ENCODE results near the gene ISY1.

ISY1 gene

GRCh38 chr3:129104051-129104450, 56.8 kb downstream of the ISY1 start:
- no peak overlapping the region for H2BK120ac ChIP-seq (ENCODE audit: insufficient read depth, low read length, poor library complexity)
- no peak overlapping the region for H4K8ac ChIP-seq (ENCODE audit: low read depth, low read length)
- no peaks in the 10 kb centered on the region for H3K4me1 ChIP-seq (ENCODE audit: control insufficient read depth in 1 of 2, insufficient read depth in 2 of 2, low read length in 2 of 2)
- no peaks in the 10 kb centered on the region for H3K79me1 ChIP-seq (ENCODE audit: low read length)
- no peak overlapping the region for H2BK12ac ChIP-seq (ENCODE audit: low read length)
- no peak overlapping the region for H3K9ac ChIP-seq (ENCODE audit: low read length)
- H4K91ac ChIP-seq (ENCODE audit: low read depth, low read length) = no peak overlapping the region
- no peaks in the 10 kb centered on the region for H3K27me3 ChIP-seq (ENCODE audit: insufficient read depth, low read length)
- H3K18ac ChIP-seq (ENCODE audit: low read length) = no peak overlapping the region
- H4K12ac ChIP-seq (ENCODE audit: low read depth, low read length) = no peak overlapping the region
- H3K23ac ChIP-seq (ENCODE audit: low read length) = no peak overlapping the region
- no peak overlapping the region for H3K4me3 ChIP-seq (ENCODE audit: low read depth, low read length)
- H3K79me2 ChIP-seq (ENCODE audit: control insufficient read depth, insufficient read depth, low read length, poor library complexity) = no peaks in the 10 kb centered on the region
- no peak overlapping the region for H2BK5ac ChIP-seq (ENCODE audit: low read depth, low read length, poor library complexity)
- WGBS (ENCODE audit: extremely low coverage, insufficient coverage, insufficient read length) = no CpG with 5 or more reads among the region's 6 CpGs
- H3K27ac ChIP-seq (ENCODE audit: low read depth, low read length) = no peak overlapping the region
- no peak overlapping the region for H3K4me2 ChIP-seq (ENCODE audit: low read length)
- H3K14ac ChIP-seq (ENCODE audit: low read length) = no peak overlapping the region
- no peak overlapping the region for H2AFZ ChIP-seq (ENCODE audit: insufficient read depth, low read length, poor library complexity)
- no peaks in the 10 kb centered on the region for H3K9me3 ChIP-seq (ENCODE audit: insufficient read depth, low read depth, low read length)
- H3K4ac ChIP-seq (ENCODE audit: low read depth, low read length) = no peak overlapping the region
- peaks cover 6 to 18% of the 10 kb centered on the region in 2 experiments for H3K36me3 ChIP-seq (ENCODE audit: control insufficient read depth in 1 of 2, insufficient read depth in 2 of 2, low read length in 2 of 2)
- no peak overlapping the region for H2AK5ac ChIP-seq (ENCODE audit: low read length)
- no peak for DNase-seq

GRCh38 chr3:129103296-129103695, 57.6 kb downstream of the ISY1 start:
- no peaks in the 10 kb centered on the region for H3K4me1 ChIP-seq (ENCODE audit: control insufficient read depth in 1 of 2, insufficient read depth in 2 of 2, low read length in 2 of 2)
- H3K79me1 ChIP-seq (ENCODE audit: low read length) = no peaks in the 10 kb centered on the region
- H2AFZ ChIP-seq (ENCODE audit: insufficient read depth, low read length, poor library complexity) = no peak overlapping the region
- H3K23ac ChIP-seq (ENCODE audit: low read length) = no peak overlapping the region
- no peak overlapping the region for H4K91ac ChIP-seq (ENCODE audit: low read depth, low read length)
- H3K18ac ChIP-seq (ENCODE audit: low read length) = peak overlapping the region; percentile 30
- DNase-seq = no peak
- no peak overlapping the region for H3K27ac ChIP-seq (ENCODE audit: low read depth, low read length)
- no peak overlapping the region for H2BK120ac ChIP-seq (ENCODE audit: insufficient read depth, low read length, poor library complexity)
- no peaks in the 10 kb centered on the region for H3K9me3 ChIP-seq (ENCODE audit: insufficient read depth, low read depth, low read length)
- H3K79me2 ChIP-seq (ENCODE audit: control insufficient read depth, insufficient read depth, low read length, poor library complexity) = no peaks in the 10 kb centered on the region
- no peak overlapping the region for H2BK5ac ChIP-seq (ENCODE audit: low read depth, low read length, poor library complexity)
- no peak overlapping the region for H2AK5ac ChIP-seq (ENCODE audit: low read length)
- no peak overlapping the region for H4K8ac ChIP-seq (ENCODE audit: low read depth, low read length)
- H3K14ac ChIP-seq (ENCODE audit: low read length) = no peak overlapping the region
- H3K4me2 ChIP-seq (ENCODE audit: low read length) = no peak overlapping the region
- no peak overlapping the region for H3K9ac ChIP-seq (ENCODE audit: low read length)
- no peaks in the 10 kb centered on the region for H3K27me3 ChIP-seq (ENCODE audit: insufficient read depth, low read length)
- H4K12ac ChIP-seq (ENCODE audit: low read depth, low read length) = no peak overlapping the region
- WGBS (ENCODE audit: extremely low coverage, insufficient coverage, insufficient read length) = no CpG with 5 or more reads among the region's 7 CpGs
- H3K36me3 ChIP-seq (ENCODE audit: control insufficient read depth in 1 of 2, insufficient read depth in 2 of 2, low read length in 2 of 2) = peaks cover 6 to 18% of the 10 kb centered on the region in 2 experiments
- no peak overlapping the region for H2BK12ac ChIP-seq (ENCODE audit: low read length)
- no peak overlapping the region for H3K4ac ChIP-seq (ENCODE audit: low read depth, low read length)
- H3K4me3 ChIP-seq (ENCODE audit: low read depth, low read length) = no peak overlapping the region

GRCh38 chr3:129101370-129102138, 59.3 kb downstream of the ISY1 start:
- no peak overlapping the region for H3K9ac ChIP-seq (ENCODE audit: low read length)

GRCh38 chr3:129100274-129100673, 60.6 kb downstream of the ISY1 start:
- Histone ChIP-seq H2BK5ac (ENCODE audit: low read depth, low read length, poor library complexity) (no peak overlapping the region), H2AK5ac (ENCODE audit: low read length) (no peak overlapping the region), H3K27ac (ENCODE audit: low read depth, low read length) (no peak overlapping the region), H2BK120ac (ENCODE audit: insufficient read depth, low read length, poor library complexity) (no peak overlapping the region), H2BK12ac (ENCODE audit: low read length) (no peak overlapping the region), H3K79me1 (ENCODE audit: low read length) (no peaks in the 10 kb centered on the region), H3K9ac (ENCODE audit: low read length) (no peak overlapping the region), H2AFZ (ENCODE audit: insufficient read depth, low read length, poor library complexity) (no peak overlapping the region), H3K4me3 (ENCODE audit: low read depth, low read length) (no peak overlapping the region), H3K18ac (ENCODE audit: low read length) (no peak overlapping the region), H3K9me3 (ENCODE audit: insufficient read depth, low read depth, low read length) (no peaks in the 10 kb centered on the region), H3K36me3 (ENCODE audit: control insufficient read depth in 1 of 2, insufficient read depth in 2 of 2, low read length in 2 of 2) (peaks cover 2 to 4% of the 10 kb centered on the region in 2 experiments), H3K14ac (ENCODE audit: low read length) (no peak overlapping the region), H4K8ac (ENCODE audit: low read depth, low read length) (no peak overlapping the region), H3K4me2 (ENCODE audit: low read length) (no peak overlapping the region), H4K91ac (ENCODE audit: low read depth, low read length) (no peak overlapping the region), H3K4ac (ENCODE audit: low read depth, low read length) (no peak overlapping the region), H3K79me2 (ENCODE audit: control insufficient read depth, insufficient read depth, low read length, poor library complexity) (no peaks in the 10 kb centered on the region), H3K27me3 (ENCODE audit: insufficient read depth, low read length) (no peaks in the 10 kb centered on the region), H3K4me1 (ENCODE audit: control insufficient read depth in 1 of 2, insufficient read depth in 2 of 2, low read length in 2 of 2) (no peaks in the 10 kb centered on the region), H4K12ac (ENCODE audit: low read depth, low read length) (no peak overlapping the region), H3K23ac (ENCODE audit: low read length) (no peak overlapping the region)
- DNase-seq = no peak
- no CpG with 5 or more reads among the region's 1 CpG for WGBS (ENCODE audit: extremely low coverage, insufficient coverage, insufficient read length)

More at GRCh38 chr3:129101370-129102138, 59.3 kb downstream of the ISY1 start:
- Histone ChIP-seq H3K27me3 (ENCODE audit: insufficient read depth, low read length) (no peaks in the 10 kb centered on the region), H3K4ac (ENCODE audit: low read depth, low read length) (no peak overlapping the region), H3K4me1 (ENCODE audit: control insufficient read depth in 1 of 2, insufficient read depth in 2 of 2, low read length in 2 of 2) (no peaks in the 10 kb centered on the region), H3K4me2 (ENCODE audit: low read length) (no peak overlapping the region), H3K14ac (ENCODE audit: low read length) (no peak overlapping the region), H3K79me2 (ENCODE audit: control insufficient read depth, insufficient read depth, low read length, poor library complexity) (no peaks in the 10 kb centered on the region), H4K91ac (ENCODE audit: low read depth, low read length) (no peak overlapping the region), H2BK12ac (ENCODE audit: low read length) (no peak overlapping the region), H2AFZ (ENCODE audit: insufficient read depth, low read length, poor library complexity) (no peak overlapping the region), H2BK5ac (ENCODE audit: low read depth, low read length, poor library complexity) (no peak overlapping the region), H3K9me3 (ENCODE audit: insufficient read depth, low read depth, low read length) (no peaks in the 10 kb centered on the region), H3K79me1 (ENCODE audit: low read length) (no peaks in the 10 kb centered on the region), H4K8ac (ENCODE audit: low read depth, low read length) (no peak overlapping the region), H3K4me3 (ENCODE audit: low read depth, low read length) (no peak overlapping the region), H2BK120ac (ENCODE audit: insufficient read depth, low read length, poor library complexity) (no peak overlapping the region), H3K36me3 (ENCODE audit: control insufficient read depth in 1 of 2, insufficient read depth in 2 of 2, low read length in 2 of 2) (peaks cover 3 to 9% of the 10 kb centered on the region in 2 experiments), H3K23ac (ENCODE audit: low read length) (no peak overlapping the region), H2AK5ac (ENCODE audit: low read length) (no peak overlapping the region), H4K12ac (ENCODE audit: low read depth, low read length) (no peak overlapping the region), H3K18ac (ENCODE audit: low read length) (no peak overlapping the region), H3K27ac (ENCODE audit: low read depth, low read length) (no peak overlapping the region)
- WGBS (ENCODE audit: extremely low coverage, insufficient coverage, insufficient read length) = no CpG with 5 or more reads among the region's 12 CpGs
- DNase-seq = no peak
